Neuronal stem cell (in vitro differentiated cells): ENCODE results near the gene BMP2K.

Experiments used
- DNase-seq: peaks from one replicate; pipeline ENCODE4 v3.0.0-alpha.2; 2013; ENCODE audit warnings: low spot score
- H2AFZ ChIP-seq: one replicate; pipeline ENCODE4 v1.6.1; 2013; ENCODE audit warnings: mild to moderate bottlenecking, low read length, inconsistent platforms
- H2AK5ac ChIP-seq: 2 replicates; pipeline ENCODE4 v1.6.1; 2013; ENCODE audit warnings: low read depth, mild to moderate bottlenecking, inconsistent platforms, low read length, moderate library complexity, mixed read lengths
- H2BK120ac ChIP-seq: 2 replicates; pipeline ENCODE4 v1.6.1; 2013; ENCODE audit warnings: low read depth, mild to moderate bottlenecking, inconsistent platforms, low read length, moderate library complexity, mixed read lengths
- H2BK12ac ChIP-seq: one replicate; pipeline ENCODE4 v1.6.1; 2013; ENCODE audit warnings: low read length, inconsistent platforms
- H2BK15ac ChIP-seq: 2 replicates; pipeline ENCODE4 v1.6.1; 2013; ENCODE audit warnings: mild to moderate bottlenecking, low read length, inconsistent platforms, mixed read lengths
- H2BK5ac ChIP-seq: one replicate; pipeline ENCODE4 v1.6.1; 2013; ENCODE audit warnings: inconsistent platforms, mild to moderate bottlenecking, low read length, moderate library complexity
- H3K14ac ChIP-seq: one replicate; pipeline ENCODE4 v1.6.1; 2013; ENCODE audit warnings: low read length, inconsistent platforms
- H3K18ac ChIP-seq: 2 replicates; pipeline ENCODE4 v1.6.1; 2013; ENCODE audit warnings: low read length, inconsistent platforms
- H3K23ac ChIP-seq: 2 replicates; pipeline ENCODE4 v1.6.1; 2013; ENCODE audit warnings: low read depth, mild to moderate bottlenecking, mixed read lengths, low read length, inconsistent platforms; ENCODE audit not compliant: poor library complexity
- H3K27ac ChIP-seq: replicated peaks from 3 replicates; pipeline ENCODE4 v1.5.1; 2013; ENCODE audit warnings: low read length, inconsistent platforms
- H3K27me3 ChIP-seq, 3 experiments: 2 replicates each; pipeline ENCODE4 v1.6.1; 2013; ENCODE audit warnings: low read length in 3 of 3, mild to moderate bottlenecking in 2 of 3, inconsistent platforms in 1 of 3, low read depth in 1 of 3, mixed read lengths in 1 of 3, moderate library complexity in 1 of 3; ENCODE audit not compliant: control insufficient read depth in 3 of 3, insufficient read depth in 3 of 3
- H3K36me3 ChIP-seq, 2 donors: replicated peaks in 1 of 2; 2 replicates each; pipeline ENCODE4 v1.6.1; 2013; ENCODE audit warnings: low read length in 2 of 2; ENCODE audit not compliant: control insufficient read depth in 2 of 2, insufficient read depth in 2 of 2
- H3K4ac ChIP-seq: 2 replicates; pipeline ENCODE4 v1.6.1; 2013; ENCODE audit warnings: inconsistent platforms, mild to moderate bottlenecking, low read length, moderate library complexity
- H3K4me1 ChIP-seq, 2 donors: 1 replicate in 1 of 2; 2 replicates in 1 of 2; pipeline ENCODE4 v1.6.1; 2013; ENCODE audit warnings: low read length in 2 of 2, low read depth in 1 of 2; ENCODE audit not compliant: control insufficient read depth in 2 of 2, insufficient read depth in 1 of 2
- H3K4me2 ChIP-seq: one replicate; pipeline ENCODE4 v1.6.1; 2013; ENCODE audit warnings: mild to moderate bottlenecking, low read length, inconsistent platforms; ENCODE audit not compliant: insufficient read depth, poor library complexity, severe bottlenecking
- H3K4me3 ChIP-seq, 2 donors: 2 replicates each; pipeline ENCODE4 v1.5.1; 2013; ENCODE audit warnings: low read length in 2 of 2, mild to moderate bottlenecking in 2 of 2, inconsistent platforms in 1 of 2, moderate library complexity in 1 of 2
- H3K79me1 ChIP-seq: one replicate; pipeline ENCODE4 v1.6.1; 2013; ENCODE audit warnings: low read depth, mild to moderate bottlenecking, inconsistent platforms, low read length, moderate library complexity
- H3K9ac ChIP-seq: one replicate; pipeline ENCODE4 v1.6.1; 2013; ENCODE audit warnings: mild to moderate bottlenecking, low read depth, low read length, inconsistent platforms; ENCODE audit not compliant: poor library complexity
- H3K9me3 ChIP-seq, 2 donors: replicated peaks in 1 of 2; 2 replicates each; pipeline versions ENCODE3 to v1.6.1; 2013; ENCODE audit warnings: low read length in 2 of 2, mild to moderate bottlenecking in 2 of 2, inconsistent platforms in 1 of 2, low read depth in 1 of 2, mixed read lengths in 1 of 2, moderate library complexity in 1 of 2; ENCODE audit not compliant: control insufficient read depth in 2 of 2, insufficient read depth in 1 of 2
- H4K8ac ChIP-seq: one replicate; pipeline ENCODE4 v1.6.1; 2013; ENCODE audit warnings: low read depth, mild to moderate bottlenecking, inconsistent platforms, low read length, moderate library complexity
- H4K91ac ChIP-seq: one replicate; pipeline ENCODE4 v1.6.1; 2013; ENCODE audit warnings: low read length, low read depth, mild to moderate bottlenecking, inconsistent platforms; ENCODE audit not compliant: poor library complexity
- WGBS, 2 donors: extraction: QIAGEN DNeasy Blood & Tissue Kit; methylation state at CpG; one replicate each; pipeline ENCODE4 v1.1.7; 2013; ENCODE audit warnings: missing lambda C conversion rate in 2 of 2, mixed read lengths in 1 of 2; ENCODE audit not compliant: insufficient read length in 2 of 2, insufficient replicate concordance in 1 of 2; ENCODE audit errors: extremely low coverage in 2 of 2; 5-methylcytosine and 5-hydroxymethylcytosine counted together

Gene BMP2K

GRCh38 chr4:78780093-78780492, 3.9 kb downstream of the BMP2K start:
- Histone ChIP-seq H3K9me3 (no peaks in the 10 kb centered on the region), H3K4me1 (peaks cover 3 to 7% of the 10 kb centered on the region in 2 donors), H4K8ac (no peak overlapping the region), H2AK5ac (no peak overlapping the region), H3K23ac (no peak overlapping the region), H2BK12ac (no peak overlapping the region), H3K79me1 (no peaks in the 10 kb centered on the region), H3K9ac (no peak overlapping the region), H4K91ac (no peak overlapping the region), H3K4me2 (no peak overlapping the region), H3K36me3 (peaks cover 0 to 3% of the 10 kb centered on the region in 2 donors), H3K27ac (no peak overlapping the region), H2AFZ (no peak overlapping the region), H3K14ac (no peak overlapping the region), H3K18ac (no peak overlapping the region), H3K4me3 (no peak overlapping the region), H2BK120ac (no peak overlapping the region), H3K27me3 (no peaks in the 10 kb centered on the region), H2BK5ac (no peak overlapping the region), H3K4ac (no peak overlapping the region), H2BK15ac (no peak overlapping the region)
- DNase-seq: no peak
- 100% methylated on average over 1 of the region's 2 CpGs; no CpG with 5 or more reads in 1 of the 2 donors for WGBS, 2 donors

GRCh38 chr4:78781139-78781538, 5.0 kb downstream of the BMP2K start:
- Histone ChIP-seq H3K27me3 (no peaks in the 10 kb centered on the region), H2BK120ac (no peak overlapping the region), H3K4me3 (no peak overlapping the region), H2BK12ac (no peak overlapping the region), H2AFZ (no peak overlapping the region), H2AK5ac (no peak overlapping the region), H3K4ac (no peak overlapping the region), H3K4me2 (no peak overlapping the region), H3K9ac (no peak overlapping the region), H3K27ac (no peak overlapping the region), H4K8ac (no peak overlapping the region), H3K23ac (no peak overlapping the region), H2BK15ac (no peak overlapping the region), H4K91ac (no peak overlapping the region), H3K79me1 (no peaks in the 10 kb centered on the region), H2BK5ac (no peak overlapping the region), H3K4me1 (peaks cover 3 to 7% of the 10 kb centered on the region in 2 donors), H3K9me3 (no peaks in the 10 kb centered on the region), H3K18ac (no peak overlapping the region), H3K36me3 (peaks cover 0 to 3% of the 10 kb centered on the region in 2 donors), H3K14ac (no peak overlapping the region)
- no peak for DNase-seq
- no CpG with 5 or more reads among the region's 1 CpG for WGBS, 2 donors

GRCh38 chr4:78781924-78782323, 5.8 kb downstream of the BMP2K start:
- Histone ChIP-seq H3K36me3 (peaks cover 0 to 3% of the 10 kb centered on the region in 2 donors), H3K9ac (no peak overlapping the region), H3K14ac (no peak overlapping the region), H3K4ac (no peak overlapping the region), H2BK120ac (no peak overlapping the region), H3K79me1 (peaks cover 2% of the 10 kb centered on the region), H3K18ac (no peak overlapping the region), H2BK15ac (no peak overlapping the region), H2AFZ (no peak overlapping the region), H3K4me2 (no peak overlapping the region), H2AK5ac (no peak overlapping the region), H4K8ac (no peak overlapping the region), H2BK5ac (no peak overlapping the region), H3K4me3 (no peak overlapping the region), H3K27me3 (no peaks in the 10 kb centered on the region), H4K91ac (no peak overlapping the region), H3K4me1 (peaks cover 3 to 7% of the 10 kb centered on the region in 2 donors), H3K23ac (no peak overlapping the region), H3K9me3 (no peaks in the 10 kb centered on the region), H2BK12ac (no peak overlapping the region), H3K27ac (no peak overlapping the region)
- no CpG with 5 or more reads among the region's 3 CpGs for WGBS, 2 donors
- DNase-seq: no peak

- Histone ChIP-seq H3K18ac (no peak overlapping the region), H4K8ac (no peak overlapping the region), H2AK5ac (no peak overlapping the region), H2BK5ac (no peak overlapping the region), H3K27ac (no peak overlapping the region), H3K9ac (no peak overlapping the region), H3K4ac (no peak overlapping the region), H3K23ac (no peak overlapping the region), H2BK15ac (no peak overlapping the region), H3K79me1 (peaks cover 2% of the 10 kb centered on the region), H3K4me1 (peaks cover 0 to 3% of the 10 kb centered on the region in 2 donors), H2BK12ac (no peak overlapping the region), H3K27me3 (no peaks in the 10 kb centered on the region), H3K14ac (no peak overlapping the region), H2AFZ (no peak overlapping the region), H3K4me3 (no peak overlapping the region), H2BK120ac (no peak overlapping the region), H3K36me3 (peaks cover 0 to 3% of the 10 kb centered on the region in 2 donors), H4K91ac (no peak overlapping the region), H3K4me2 (no peak overlapping the region), H3K9me3 (no peaks in the 10 kb centered on the region)
- no CpG with 5 or more reads among the region's 4 CpGs for WGBS, 2 donors
- no peak for DNase-seq
These were observed 8.2 kb downstream of the BMP2K start for GRCh38 chr4:78784236-78784865.
